Stimulated activated CD8-positive, alpha-beta memory T cell treated with anti-CD3 and anti-CD28 coated beads, Interleukin-7, amount 100 ng/mL, for 4 hours (primary cell): Measurements from ENCODE around the gene SLC2A9.
"Not testable (repeated sequence)": the region's sequence is repeated elsewhere in the genome, so short reads cannot be mapped to it uniquely, and the experiment has no call there.

Source experiments
- DNase-seq, 2 donors: peaks; one replicate each; pipeline ENCODE4 v3.0.0-alpha.2; 2020; ENCODE audit warnings: low read depth in 2 of 2

SLC2A9 gene

GRCh38 chr4:9996319-9997110, 24.8 kb downstream of the SLC2A9 start:
- DNase-seq = no peak

- no peak for DNase-seq
Measured at GRCh38 chr4:9994246-9994847, 26.9 kb downstream of the SLC2A9 start.

- no peak for DNase-seq
Measured at GRCh38 chr4:9989918-9990635, 31.2 kb downstream of the SLC2A9 start.

GRCh38 chr4:9988933-9989332, 32.4 kb downstream of the SLC2A9 start:
- DNase-seq = no peak

- no peak for DNase-seq
Measured at GRCh38 chr4:9988363-9988749, 32.9 kb downstream of the SLC2A9 start.

- no peak for DNase-seq
Measured at GRCh38 chr4:9987749-9988362, 33.4 kb downstream of the SLC2A9 start.

- no peak for DNase-seq
Measured at GRCh38 chr4:9984621-9985020, 36.7 kb downstream of the SLC2A9 start.

- no peak for DNase-seq
Measured at GRCh38 chr4:9983211-9983610, 38.1 kb downstream of the SLC2A9 start.

- DNase-seq = not testable (repeated sequence)
Measured at GRCh38 chr4:9981899-9982298, 39.4 kb downstream of the SLC2A9 start.

GRCh38 chr4:9980898-9981297, 40.4 kb downstream of the SLC2A9 start:
- DNase-seq = no peak

- DNase-seq = no peak
Measured at GRCh38 chr4:9979101-9979701, 42.1 kb downstream of the SLC2A9 start.

GRCh38 chr4:9977518-9978031, 43.7 kb downstream of the SLC2A9 start:
- DNase-seq = no peak

- DNase-seq = no peak
Measured at GRCh38 chr4:9976781-9977180, 44.5 kb downstream of the SLC2A9 start.

GRCh38 chr4:9976293-9976692, 45.0 kb downstream of the SLC2A9 start:
- DNase-seq = no peak

- DNase-seq = no peak
Measured at GRCh38 chr4:9971711-9972110, 49.6 kb downstream of the SLC2A9 start.

GRCh38 chr4:9970399-9971011, 50.8 kb downstream of the SLC2A9 start:
- DNase-seq = no peak

GRCh38 chr4:9969526-9970398, 51.5 kb downstream of the SLC2A9 start:
- DNase-seq = no peak

GRCh38 chr4:9968472-9968871, 52.8 kb downstream of the SLC2A9 start:
- DNase-seq = no peak

GRCh38 chr4:9964879-9965278, 56.4 kb downstream of the SLC2A9 start:
- no peak for DNase-seq

GRCh38 chr4:9963328-9963727, 58.0 kb downstream of the SLC2A9 start:
- no peak for DNase-seq
